Fibroblast of lung (primary cell): Measurements from ENCODE around the gene SLC35F4. TPM values are rescaled to one million over a fixed set of nuclear protein-coding genes. Genes with fewer than 3 reads are reported as not detected.

Source experiments
- DNase-seq, 2 donors: peaks; one replicate each; pipeline versions ENCODE4 v3.0.0 to v3.0.0-alpha.2; 2010; ENCODE audit warnings: low read depth in 2 of 2
- H2AFZ ChIP-seq: 2 replicates; pipeline ENCODE4 v1.5.1; 2012; ENCODE audit warnings: low read length, control low read depth, inconsistent platforms
- H3K27ac ChIP-seq: 2 replicates; pipeline ENCODE4 v1.5.1; 2011; ENCODE audit warnings: low read length, control low read depth; ENCODE audit not compliant: insufficient read depth
- H3K27me3 ChIP-seq: 2 replicates; pipeline ENCODE4 v1.5.1; 2011; ENCODE audit warnings: mild to moderate bottlenecking, low read length; ENCODE audit not compliant: control insufficient read depth, insufficient read depth
- H3K36me3 ChIP-seq: 2 replicates; pipeline ENCODE4 v1.5.1; 2011; ENCODE audit warnings: low read length; ENCODE audit not compliant: control insufficient read depth, insufficient read depth
- H3K4me1 ChIP-seq: 2 replicates; pipeline ENCODE4 v1.5.1; 2011; ENCODE audit warnings: low read length; ENCODE audit not compliant: control insufficient read depth, insufficient read depth; ENCODE audit errors: extremely low read depth
- H3K4me2 ChIP-seq: 2 replicates; pipeline ENCODE4 v1.5.1; 2011; ENCODE audit warnings: low read length, control low read depth; ENCODE audit not compliant: insufficient read depth; ENCODE audit errors: extremely low read depth
- H3K4me3 ChIP-seq, 4 experiments: fragments of 200-600 bp in 1 of 4; sonication (generic) in 1 of 4; replicated peaks in 1 of 4; 2 replicates each; pipeline ENCODE4 v1.5.1; 2011 to 2016; ENCODE audit warnings: low read length in 4 of 4, low read depth in 3 of 4, mild to moderate bottlenecking in 3 of 4, control low read depth in 2 of 4, inconsistent platforms in 1 of 4, mixed read lengths in 1 of 4; ENCODE audit not compliant: insufficient read depth in 1 of 4; ENCODE audit errors: control extremely low read depth in 1 of 4
- H3K79me2 ChIP-seq: 2 replicates; pipeline ENCODE4 v1.5.1; 2012; ENCODE audit warnings: mild to moderate bottlenecking, low read length, inconsistent platforms; ENCODE audit not compliant: control insufficient read depth, insufficient read depth
- H3K9ac ChIP-seq: 2 replicates; pipeline ENCODE4 v1.5.1; 2011; ENCODE audit warnings: mild to moderate bottlenecking, low read length, control low read depth; ENCODE audit not compliant: insufficient read depth
- H3K9me3 ChIP-seq: 2 replicates; pipeline ENCODE4 v1.5.1; 2012; ENCODE audit warnings: low read depth, low read length; ENCODE audit not compliant: control insufficient read depth, insufficient read depth
- H4K20me1 ChIP-seq: 2 replicates; pipeline ENCODE4 v1.5.1; 2011; ENCODE audit warnings: low read length; ENCODE audit not compliant: control insufficient read depth, insufficient read depth; ENCODE audit errors: extremely low read depth
- CTCF ChIP-seq, 2 donors: IDR thresholded peaks in 1 of 2; conservative IDR thresholded peaks in 1 of 2; 1 replicate in 1 of 2; 2 replicates in 1 of 2; pipeline ENCODE4 v1.5.1; 2011 to 2012; ENCODE audit warnings: low read length in 2 of 2, control low read depth in 1 of 2, inconsistent platforms in 1 of 2, low read depth in 1 of 2, mild to moderate bottlenecking in 1 of 2
- EZH2 ChIP-seq: IDR thresholded peaks from 2 replicates; pipeline ENCODE4 v1.5.1; 2012; ENCODE audit warnings: low read length, control low read depth, mild to moderate bottlenecking; ENCODE audit errors: missing control alignments
- polyA plus RNA-seq, 2 donors: library from polyadenylated mRNA; depleted of rRNA in 1 of 2; stranded (reverse) in 1 of 2; unstranded in 1 of 2; fragments of >200 nt; gene quantifications; 2 replicates each; pipeline ENCODE4 v1.2.1, GENCODE V29; 2011 to 2012; ENCODE audit warnings: missing spikeins in 1 of 2
- total RNA-seq: library from RNA; depleted of rRNA; stranded (reverse); fragments of >200 nt; gene quantifications from 2 replicates; pipeline ENCODE4 v1.2.1, GENCODE V29; 2014

SLC35F4 gene
- total and polyA plus RNA-seq, 2 donors (not counting 1 experiment from before 2014, with no cell fraction given), result not detected

- no peak overlapping the region for H3K4me2 ChIP-seq
- H3K4me3 ChIP-seq, result no peak overlapping the region
- H3K27me3 ChIP-seq, result no peaks in the 10 kb centered on the region
- no peak overlapping the region for H3K9ac ChIP-seq
- no peaks in the 10 kb centered on the region for H4K20me1 ChIP-seq
- no peaks in the 10 kb centered on the region for H3K36me3 ChIP-seq
- no peak for TF ChIP-seq CTCF (conservative IDR thresholded peaks at IDR 0.05 in 1 of 2, IDR thresholded peaks at IDR 0.05 in 1 of 2; ENCODE audit: low read depth in 1 of 2, low read length in 2 of 2)
- TF ChIP-seq EZH2, result no peak
- H3K27ac ChIP-seq, result no peak overlapping the region
- H3K4me1 ChIP-seq, result no peaks in the 10 kb centered on the region
- DNase-seq, result no peak
- H3K9me3 ChIP-seq, result no peaks in the 10 kb centered on the region
- H2AFZ ChIP-seq, result no peak overlapping the region
- no peaks in the 10 kb centered on the region for H3K79me2 ChIP-seq
Observed at GRCh38 chr14:57559576-57559975, 306.3 kb downstream of the SLC35F4 start.

- Histone ChIP-seq H3K4me2 (no peak overlapping the region), H3K36me3 (no peaks in the 10 kb centered on the region), H2AFZ (no peak overlapping the region), H3K27me3 (no peaks in the 10 kb centered on the region), H3K9ac (no peak overlapping the region), H3K4me3 (no peak overlapping the region), H3K79me2 (no peaks in the 10 kb centered on the region), H3K27ac (no peak overlapping the region), H3K9me3 (no peaks in the 10 kb centered on the region), H3K4me1 (no peaks in the 10 kb centered on the region), H4K20me1 (no peaks in the 10 kb centered on the region)
- no peak for DNase-seq
- TF ChIP-seq CTCF (conservative IDR thresholded peaks at IDR 0.05 in 1 of 2, IDR thresholded peaks at IDR 0.05 in 1 of 2; ENCODE audit: low read depth in 1 of 2, low read length in 2 of 2) (no peak), EZH2 (no peak)
Observed at GRCh38 chr14:57549765-57550420, 316.0 kb downstream of the SLC35F4 start.

- no peaks in the 10 kb centered on the region for H3K79me2 ChIP-seq
- no peak for DNase-seq
- no peak overlapping the region for H2AFZ ChIP-seq
- no peaks in the 10 kb centered on the region for H3K27me3 ChIP-seq
- H3K27ac ChIP-seq, result no peak overlapping the region
- no peaks in the 10 kb centered on the region for H3K36me3 ChIP-seq
- no peaks in the 10 kb centered on the region for H3K9me3 ChIP-seq
- no peaks in the 10 kb centered on the region for H3K4me1 ChIP-seq
- H4K20me1 ChIP-seq, result no peaks in the 10 kb centered on the region
- H3K4me3 ChIP-seq, result no peak overlapping the region
- no peak overlapping the region for H3K4me2 ChIP-seq
- H3K9ac ChIP-seq, result no peak overlapping the region
- TF ChIP-seq EZH2 (no peak), CTCF (conservative IDR thresholded peaks at IDR 0.05 in 1 of 2, IDR thresholded peaks at IDR 0.05 in 1 of 2; ENCODE audit: low read depth in 1 of 2, low read length in 2 of 2) (no peak)
Observed at GRCh38 chr14:57549016-57549564, 316.8 kb downstream of the SLC35F4 start.
